HepG2 (cell line): Measurements from ENCODE around the gene C19orf73. TPM values are rescaled to one million over a fixed set of nuclear protein-coding genes. Genes with fewer than 3 reads are reported as not detected.

Source experiments
- HBP1 ChIP-seq: IDR thresholded peaks from 2 replicates; pipeline ENCODE4 v1.6.1; 2016; ENCODE audit warnings: low read depth, control low read depth
- NR2F1 ChIP-seq, 2 experiments: fragments of 450-650 bp in 1 of 2; formaldehyde crosslinking in 1 of 2; IDR thresholded peaks; 2 replicates each; pipeline versions ENCODE4 v1.5.0 to v1.6.1; 2016 to 2020; ENCODE audit warnings: mild to moderate bottlenecking in 1 of 2, missing compliant biosample characterization in 1 of 2, missing genetic modification reagents in 1 of 2, moderate library complexity in 1 of 2
- ZNF407 ChIP-seq: sonication (generic); formaldehyde crosslinking; IDR thresholded peaks from one replicate; pipeline ENCODE4 v1.5.1; 2020; ENCODE audit warnings: mild to moderate bottlenecking, missing genetic modification reagents; ENCODE audit errors: not compliant biosample characterization
- ZNF740 ChIP-seq: sonication (generic); formaldehyde crosslinking; IDR thresholded peaks from 2 replicates; pipeline ENCODE4 v1.4.0; 2020; ENCODE audit warnings: missing genetic modification reagents
- polyA plus RNA-seq, 8 experiments: library from polyadenylated mRNA; depleted of rRNA in 3 of 8; stranded (reverse) in 7 of 8; unstranded in 1 of 8; fragments of >200 nt; fragmentation: Illumina TruSeq in 4 of 8; extraction: Trizol in 4 of 8; gene quantifications; 2 replicates each; pipeline versions ENCODE4 v1.2.1 to v1.2.3, GENCODE V29; 2011 to 2016; ENCODE audit warnings: low read depth in 4 of 8, missing spikeins in 1 of 8, mixed read lengths in 1 of 8; ENCODE audit not compliant: insufficient read depth in 1 of 8
- total RNA-seq, 5 experiments: library from RNA; depleted of rRNA; stranded (reverse); fragments of >200 nt; fragmentation: Illumina TruSeq; extraction: Trizol; gene quantifications; 2 replicates each; pipeline ENCODE4 v1.2.3, GENCODE V29; 2016; ENCODE audit warnings: low read depth in 1 of 5
- TF ChIP-seq, protein P1 (sequence below): IDR thresholded peaks from 2 replicates; pipeline ENCODE4 v1.6.1; 2016; ENCODE audit warnings: low read depth, missing genetic modification reagents, missing compliant biosample characterization
- TF ChIP-seq, protein P2 (sequence below): sonication (generic); formaldehyde crosslinking; IDR thresholded peaks from 2 replicates; pipeline ENCODE4 v1.5.1; 2020; ENCODE audit warnings: mild to moderate bottlenecking, missing genetic modification reagents, moderate library complexity

C19orf73 gene
- total and polyA plus RNA-seq, 2 of the 13 experiments (the other 11 are each of a cell fraction or from before 2014, with no cell fraction given), result 1.4 to 1.5 TPM

- no peak for TF ChIP-seq ZNF407 (CRISPR knock-in tag)
- TF ChIP-seq, protein P1, sequence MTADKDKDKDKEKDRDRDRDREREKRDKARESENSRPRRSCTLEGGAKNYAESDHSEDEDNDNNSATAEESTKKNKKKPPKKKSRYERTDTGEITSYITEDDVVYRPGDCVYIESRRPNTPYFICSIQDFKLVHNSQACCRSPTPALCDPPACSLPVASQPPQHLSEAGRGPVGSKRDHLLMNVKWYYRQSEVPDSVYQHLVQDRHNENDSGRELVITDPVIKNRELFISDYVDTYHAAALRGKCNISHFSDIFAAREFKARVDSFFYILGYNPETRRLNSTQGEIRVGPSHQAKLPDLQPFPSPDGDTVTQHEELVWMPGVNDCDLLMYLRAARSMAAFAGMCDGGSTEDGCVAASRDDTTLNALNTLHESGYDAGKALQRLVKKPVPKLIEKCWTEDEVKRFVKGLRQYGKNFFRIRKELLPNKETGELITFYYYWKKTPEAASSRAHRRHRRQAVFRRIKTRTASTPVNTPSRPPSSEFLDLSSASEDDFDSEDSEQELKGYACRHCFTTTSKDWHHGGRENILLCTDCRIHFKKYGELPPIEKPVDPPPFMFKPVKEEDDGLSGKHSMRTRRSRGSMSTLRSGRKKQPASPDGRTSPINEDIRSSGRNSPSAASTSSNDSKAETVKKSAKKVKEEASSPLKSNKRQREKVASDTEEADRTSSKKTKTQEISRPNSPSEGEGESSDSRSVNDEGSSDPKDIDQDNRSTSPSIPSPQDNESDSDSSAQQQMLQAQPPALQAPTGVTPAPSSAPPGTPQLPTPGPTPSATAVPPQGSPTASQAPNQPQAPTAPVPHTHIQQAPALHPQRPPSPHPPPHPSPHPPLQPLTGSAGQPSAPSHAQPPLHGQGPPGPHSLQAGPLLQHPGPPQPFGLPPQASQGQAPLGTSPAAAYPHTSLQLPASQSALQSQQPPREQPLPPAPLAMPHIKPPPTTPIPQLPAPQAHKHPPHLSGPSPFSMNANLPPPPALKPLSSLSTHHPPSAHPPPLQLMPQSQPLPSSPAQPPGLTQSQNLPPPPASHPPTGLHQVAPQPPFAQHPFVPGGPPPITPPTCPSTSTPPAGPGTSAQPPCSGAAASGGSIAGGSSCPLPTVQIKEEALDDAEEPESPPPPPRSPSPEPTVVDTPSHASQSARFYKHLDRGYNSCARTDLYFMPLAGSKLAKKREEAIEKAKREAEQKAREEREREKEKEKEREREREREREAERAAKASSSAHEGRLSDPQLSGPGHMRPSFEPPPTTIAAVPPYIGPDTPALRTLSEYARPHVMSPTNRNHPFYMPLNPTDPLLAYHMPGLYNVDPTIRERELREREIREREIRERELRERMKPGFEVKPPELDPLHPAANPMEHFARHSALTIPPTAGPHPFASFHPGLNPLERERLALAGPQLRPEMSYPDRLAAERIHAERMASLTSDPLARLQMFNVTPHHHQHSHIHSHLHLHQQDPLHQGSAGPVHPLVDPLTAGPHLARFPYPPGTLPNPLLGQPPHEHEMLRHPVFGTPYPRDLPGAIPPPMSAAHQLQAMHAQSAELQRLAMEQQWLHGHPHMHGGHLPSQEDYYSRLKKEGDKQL, result no peak
- no peak; the same call in 1 of the 2 replicates for TF ChIP-seq ZNF740 (CRISPR knock-in tag)
- 0 out of 4 replicates have a peak, but pooled peaks of 1 of the 2 experiments have one; percentile 53 for TF ChIP-seq NR2F1 (CRISPR knock-in tag; IDR thresholded peaks at IDR 0.05)
- TF ChIP-seq, protein P2, sequence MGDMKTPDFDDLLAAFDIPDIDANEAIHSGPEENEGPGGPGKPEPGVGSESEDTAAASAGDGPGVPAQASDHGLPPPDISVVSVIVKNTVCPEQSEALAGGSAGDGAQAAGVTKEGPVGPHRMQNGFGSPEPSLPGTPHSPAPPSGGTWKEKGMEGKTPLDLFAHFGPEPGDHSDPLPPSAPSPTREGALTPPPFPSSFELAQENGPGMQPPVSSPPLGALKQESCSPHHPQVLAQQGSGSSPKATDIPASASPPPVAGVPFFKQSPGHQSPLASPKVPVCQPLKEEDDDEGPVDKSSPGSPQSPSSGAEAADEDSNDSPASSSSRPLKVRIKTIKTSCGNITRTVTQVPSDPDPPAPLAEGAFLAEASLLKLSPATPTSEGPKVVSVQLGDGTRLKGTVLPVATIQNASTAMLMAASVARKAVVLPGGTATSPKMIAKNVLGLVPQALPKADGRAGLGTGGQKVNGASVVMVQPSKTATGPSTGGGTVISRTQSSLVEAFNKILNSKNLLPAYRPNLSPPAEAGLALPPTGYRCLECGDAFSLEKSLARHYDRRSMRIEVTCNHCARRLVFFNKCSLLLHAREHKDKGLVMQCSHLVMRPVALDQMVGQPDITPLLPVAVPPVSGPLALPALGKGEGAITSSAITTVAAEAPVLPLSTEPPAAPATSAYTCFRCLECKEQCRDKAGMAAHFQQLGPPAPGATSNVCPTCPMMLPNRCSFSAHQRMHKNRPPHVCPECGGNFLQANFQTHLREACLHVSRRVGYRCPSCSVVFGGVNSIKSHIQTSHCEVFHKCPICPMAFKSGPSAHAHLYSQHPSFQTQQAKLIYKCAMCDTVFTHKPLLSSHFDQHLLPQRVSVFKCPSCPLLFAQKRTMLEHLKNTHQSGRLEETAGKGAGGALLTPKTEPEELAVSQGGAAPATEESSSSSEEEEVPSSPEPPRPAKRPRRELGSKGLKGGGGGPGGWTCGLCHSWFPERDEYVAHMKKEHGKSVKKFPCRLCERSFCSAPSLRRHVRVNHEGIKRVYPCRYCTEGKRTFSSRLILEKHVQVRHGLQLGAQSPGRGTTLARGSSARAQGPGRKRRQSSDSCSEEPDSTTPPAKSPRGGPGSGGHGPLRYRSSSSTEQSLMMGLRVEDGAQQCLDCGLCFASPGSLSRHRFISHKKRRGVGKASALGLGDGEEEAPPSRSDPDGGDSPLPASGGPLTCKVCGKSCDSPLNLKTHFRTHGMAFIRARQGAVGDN (CRISPR knock-in tag), result peak; percentile 89
- no peak for TF ChIP-seq HBP1 (CRISPR knock-in tag)
Observed at GRCh38 chr19:49118565-49119410, at the start of gene C19orf73 (continued).
